GM23338 (cell line): ENCODE data around the gene KIFBP. TPM values are rescaled to one million over a fixed set of nuclear protein-coding genes. Genes with fewer than 3 reads are reported as not detected.

Source experiments
- CREB1 ChIP-seq: fragments of 250-450 bp; sonication (Bioruptor Pico); IDR thresholded peaks from 2 replicates; pipeline ENCODE4 v1.5.0; 2020; ENCODE audit warnings: low read depth, mild to moderate bottlenecking, moderate library complexity
- EZH2 ChIP-seq: fragments of 200-600 bp; sonication (generic); IDR thresholded peaks from one replicate; pipeline ENCODE4 v1.8.0; 2017; ENCODE audit warnings: antibody characterized with exemption, mild to moderate bottlenecking, low read depth; ENCODE audit not compliant: unreplicated experiment
- JUNB ChIP-seq: IDR thresholded peaks from one replicate; pipeline ENCODE4 v1.6.1; 2016; ENCODE audit warnings: antibody characterized with exemption; ENCODE audit not compliant: unreplicated experiment
- NANOG ChIP-seq: IDR thresholded peaks from 2 replicates; pipeline ENCODE4 v1.6.1; 2016; ENCODE audit warnings: antibody characterized with exemption, borderline replicate concordance
- POLR2AphosphoS5 ChIP-seq: IDR thresholded peaks from 2 replicates; pipeline ENCODE4 v1.6.1; 2016; ENCODE audit warnings: antibody characterized with exemption, low read depth
- STAT1 ChIP-seq: IDR thresholded peaks from one replicate; pipeline ENCODE4 v1.6.1; 2016; ENCODE audit warnings: antibody characterized with exemption; ENCODE audit not compliant: unreplicated experiment
- ZNF114 ChIP-seq: fragments of 250-450 bp; sonication (Bioruptor Pico); IDR thresholded peaks from 2 replicates; pipeline ENCODE4 v1.5.0; 2020; ENCODE audit warnings: mild to moderate bottlenecking, moderate library complexity
- ZNF331 ChIP-seq: fragments of 250-450 bp; sonication (Bioruptor Pico); IDR thresholded peaks from 2 replicates; pipeline ENCODE4 v1.5.0; 2020; ENCODE audit warnings: low read depth, mild to moderate bottlenecking, moderate library complexity
- polyA plus RNA-seq: library from polyadenylated mRNA; unstranded; fragments of >200 nt; fragmentation: Nextera tagmentation; extraction: Ambion mirVana; gene quantifications from 2 replicates; pipeline ENCODE4 v1.2.1, GENCODE V29; 2016
- total RNA-seq: library from RNA; depleted of rRNA; stranded (reverse); fragments of >200 nt; shearing (Covaris generic); gene quantifications from 2 replicates; pipeline ENCODE4 v1.2.3, GENCODE V29; 2014
- TF ChIP-seq, protein P1 (sequence below): fragments of 250-450 bp; sonication (Bioruptor Pico); IDR thresholded peaks from 2 replicates; pipeline ENCODE4 v1.5.0; 2020; ENCODE audit warnings: mild to moderate bottlenecking, moderate library complexity
- TF ChIP-seq, protein P2 (sequence below): IDR thresholded peaks from 2 replicates; pipeline ENCODE4 v1.6.1; 2016; ENCODE audit warnings: antibody characterized with exemption
- TF ChIP-seq, protein P3 (sequence below): IDR thresholded peaks from one replicate; pipeline ENCODE4 v1.6.1; 2018; ENCODE audit warnings: antibody characterized with exemption; ENCODE audit not compliant: unreplicated experiment

KIFBP gene
- total and polyA plus RNA-seq, 2 experiments from 2014 or later: 24.5 to 39.8 TPM

- TF ChIP-seq, protein P1, sequence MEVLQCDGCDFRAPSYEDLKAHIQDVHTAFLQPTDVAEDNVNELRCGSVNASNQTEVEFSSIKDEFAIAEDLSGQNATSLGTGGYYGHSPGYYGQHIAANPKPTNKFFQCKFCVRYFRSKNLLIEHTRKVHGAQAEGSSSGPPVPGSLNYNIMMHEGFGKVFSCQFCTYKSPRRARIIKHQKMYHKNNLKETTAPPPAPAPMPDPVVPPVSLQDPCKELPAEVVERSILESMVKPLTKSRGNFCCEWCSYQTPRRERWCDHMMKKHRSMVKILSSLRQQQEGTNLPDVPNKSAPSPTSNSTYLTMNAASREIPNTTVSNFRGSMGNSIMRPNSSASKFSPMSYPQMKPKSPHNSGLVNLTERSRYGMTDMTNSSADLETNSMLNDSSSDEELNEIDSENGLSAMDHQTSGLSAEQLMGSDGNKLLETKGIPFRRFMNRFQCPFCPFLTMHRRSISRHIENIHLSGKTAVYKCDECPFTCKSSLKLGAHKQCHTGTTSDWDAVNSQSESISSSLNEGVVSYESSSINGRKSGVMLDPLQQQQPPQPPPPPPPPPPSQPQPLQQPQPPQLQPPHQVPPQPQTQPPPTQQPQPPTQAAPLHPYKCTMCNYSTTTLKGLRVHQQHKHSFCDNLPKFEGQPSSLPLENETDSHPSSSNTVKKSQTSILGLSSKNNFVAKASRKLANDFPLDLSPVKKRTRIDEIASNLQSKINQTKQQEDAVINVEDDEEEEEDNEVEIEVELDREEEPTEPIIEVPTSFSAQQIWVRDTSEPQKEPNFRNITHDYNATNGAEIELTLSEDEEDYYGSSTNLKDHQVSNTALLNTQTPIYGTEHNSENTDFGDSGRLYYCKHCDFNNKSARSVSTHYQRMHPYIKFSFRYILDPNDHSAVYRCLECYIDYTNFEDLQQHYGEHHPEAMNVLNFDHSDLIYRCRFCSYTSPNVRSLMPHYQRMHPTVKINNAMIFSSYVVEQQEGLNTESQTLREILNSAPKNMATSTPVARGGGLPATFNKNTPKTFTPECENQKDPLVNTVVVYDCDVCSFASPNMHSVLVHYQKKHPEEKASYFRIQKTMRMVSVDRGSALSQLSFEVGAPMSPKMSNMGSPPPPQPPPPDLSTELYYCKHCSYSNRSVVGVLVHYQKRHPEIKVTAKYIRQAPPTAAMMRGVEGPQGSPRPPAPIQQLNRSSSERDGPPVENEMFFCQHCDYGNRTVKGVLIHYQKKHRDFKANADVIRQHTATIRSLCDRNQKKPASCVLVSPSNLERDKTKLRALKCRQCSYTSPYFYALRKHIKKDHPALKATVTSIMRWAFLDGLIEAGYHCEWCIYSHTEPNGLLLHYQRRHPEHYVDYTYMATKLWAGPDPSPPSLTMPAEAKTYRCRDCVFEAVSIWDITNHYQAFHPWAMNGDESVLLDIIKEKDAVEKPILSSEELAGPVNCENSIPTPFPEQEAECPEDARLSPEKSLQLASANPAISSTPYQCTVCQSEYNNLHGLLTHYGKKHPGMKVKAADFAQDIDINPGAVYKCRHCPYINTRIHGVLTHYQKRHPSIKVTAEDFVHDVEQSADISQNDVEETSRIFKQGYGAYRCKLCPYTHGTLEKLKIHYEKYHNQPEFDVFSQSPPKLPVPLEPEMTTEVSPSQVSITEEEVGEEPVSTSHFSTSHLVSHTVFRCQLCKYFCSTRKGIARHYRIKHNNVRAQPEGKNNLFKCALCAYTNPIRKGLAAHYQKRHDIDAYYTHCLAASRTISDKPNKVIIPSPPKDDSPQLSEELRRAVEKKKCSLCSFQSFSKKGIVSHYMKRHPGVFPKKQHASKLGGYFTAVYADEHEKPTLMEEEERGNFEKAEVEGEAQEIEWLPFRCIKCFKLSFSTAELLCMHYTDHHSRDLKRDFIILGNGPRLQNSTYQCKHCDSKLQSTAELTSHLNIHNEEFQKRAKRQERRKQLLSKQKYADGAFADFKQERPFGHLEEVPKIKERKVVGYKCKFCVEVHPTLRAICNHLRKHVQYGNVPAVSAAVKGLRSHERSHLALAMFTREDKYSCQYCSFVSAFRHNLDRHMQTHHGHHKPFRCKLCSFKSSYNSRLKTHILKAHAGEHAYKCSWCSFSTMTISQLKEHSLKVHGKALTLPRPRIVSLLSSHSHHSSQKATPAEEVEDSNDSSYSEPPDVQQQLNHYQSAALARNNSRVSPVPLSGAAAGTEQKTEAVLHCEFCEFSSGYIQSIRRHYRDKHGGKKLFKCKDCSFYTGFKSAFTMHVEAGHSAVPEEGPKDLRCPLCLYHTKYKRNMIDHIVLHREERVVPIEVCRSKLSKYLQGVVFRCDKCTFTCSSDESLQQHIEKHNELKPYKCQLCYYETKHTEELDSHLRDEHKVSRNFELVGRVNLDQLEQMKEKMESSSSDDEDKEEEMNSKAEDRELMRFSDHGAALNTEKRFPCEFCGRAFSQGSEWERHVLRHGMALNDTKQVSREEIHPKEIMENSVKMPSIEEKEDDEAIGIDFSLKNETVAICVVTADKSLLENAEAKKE (CRISPR knock-in tag): no peak
- TF ChIP-seq STAT1 (no peak), POLR2AphosphoS5 (no peak), CREB1 (CRISPR knock-in tag) (no peak), JUNB (no peak), EZH2 (no peak), ZNF331 (CRISPR knock-in tag) (no peak), NANOG (no peak), ZNF114 (no peak)
- TF ChIP-seq, protein P2, sequence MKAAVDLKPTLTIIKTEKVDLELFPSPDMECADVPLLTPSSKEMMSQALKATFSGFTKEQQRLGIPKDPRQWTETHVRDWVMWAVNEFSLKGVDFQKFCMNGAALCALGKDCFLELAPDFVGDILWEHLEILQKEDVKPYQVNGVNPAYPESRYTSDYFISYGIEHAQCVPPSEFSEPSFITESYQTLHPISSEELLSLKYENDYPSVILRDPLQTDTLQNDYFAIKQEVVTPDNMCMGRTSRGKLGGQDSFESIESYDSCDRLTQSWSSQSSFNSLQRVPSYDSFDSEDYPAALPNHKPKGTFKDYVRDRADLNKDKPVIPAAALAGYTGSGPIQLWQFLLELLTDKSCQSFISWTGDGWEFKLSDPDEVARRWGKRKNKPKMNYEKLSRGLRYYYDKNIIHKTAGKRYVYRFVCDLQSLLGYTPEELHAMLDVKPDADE: no peak
- TF ChIP-seq, protein P3, sequence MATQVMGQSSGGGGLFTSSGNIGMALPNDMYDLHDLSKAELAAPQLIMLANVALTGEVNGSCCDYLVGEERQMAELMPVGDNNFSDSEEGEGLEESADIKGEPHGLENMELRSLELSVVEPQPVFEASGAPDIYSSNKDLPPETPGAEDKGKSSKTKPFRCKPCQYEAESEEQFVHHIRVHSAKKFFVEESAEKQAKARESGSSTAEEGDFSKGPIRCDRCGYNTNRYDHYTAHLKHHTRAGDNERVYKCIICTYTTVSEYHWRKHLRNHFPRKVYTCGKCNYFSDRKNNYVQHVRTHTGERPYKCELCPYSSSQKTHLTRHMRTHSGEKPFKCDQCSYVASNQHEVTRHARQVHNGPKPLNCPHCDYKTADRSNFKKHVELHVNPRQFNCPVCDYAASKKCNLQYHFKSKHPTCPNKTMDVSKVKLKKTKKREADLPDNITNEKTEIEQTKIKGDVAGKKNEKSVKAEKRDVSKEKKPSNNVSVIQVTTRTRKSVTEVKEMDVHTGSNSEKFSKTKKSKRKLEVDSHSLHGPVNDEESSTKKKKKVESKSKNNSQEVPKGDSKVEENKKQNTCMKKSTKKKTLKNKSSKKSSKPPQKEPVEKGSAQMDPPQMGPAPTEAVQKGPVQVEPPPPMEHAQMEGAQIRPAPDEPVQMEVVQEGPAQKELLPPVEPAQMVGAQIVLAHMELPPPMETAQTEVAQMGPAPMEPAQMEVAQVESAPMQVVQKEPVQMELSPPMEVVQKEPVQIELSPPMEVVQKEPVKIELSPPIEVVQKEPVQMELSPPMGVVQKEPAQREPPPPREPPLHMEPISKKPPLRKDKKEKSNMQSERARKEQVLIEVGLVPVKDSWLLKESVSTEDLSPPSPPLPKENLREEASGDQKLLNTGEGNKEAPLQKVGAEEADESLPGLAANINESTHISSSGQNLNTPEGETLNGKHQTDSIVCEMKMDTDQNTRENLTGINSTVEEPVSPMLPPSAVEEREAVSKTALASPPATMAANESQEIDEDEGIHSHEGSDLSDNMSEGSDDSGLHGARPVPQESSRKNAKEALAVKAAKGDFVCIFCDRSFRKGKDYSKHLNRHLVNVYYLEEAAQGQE: no peak
Measured at GRCh38 chr10:69047111-69047832, 58.7 kb downstream of the KIFBP start (continued).
